ENCODE results near the gene NUP188.

GRCh38 chr9:128923493-128923883 is 24.0 kb upstream of the NUP188 start:
- no peak for TF ChIP-seq EZH2 (IDR thresholded peaks at IDR 0.05; ENCODE audit: borderline replicate concordance)
- TF ChIP-seq, protein P1, sequence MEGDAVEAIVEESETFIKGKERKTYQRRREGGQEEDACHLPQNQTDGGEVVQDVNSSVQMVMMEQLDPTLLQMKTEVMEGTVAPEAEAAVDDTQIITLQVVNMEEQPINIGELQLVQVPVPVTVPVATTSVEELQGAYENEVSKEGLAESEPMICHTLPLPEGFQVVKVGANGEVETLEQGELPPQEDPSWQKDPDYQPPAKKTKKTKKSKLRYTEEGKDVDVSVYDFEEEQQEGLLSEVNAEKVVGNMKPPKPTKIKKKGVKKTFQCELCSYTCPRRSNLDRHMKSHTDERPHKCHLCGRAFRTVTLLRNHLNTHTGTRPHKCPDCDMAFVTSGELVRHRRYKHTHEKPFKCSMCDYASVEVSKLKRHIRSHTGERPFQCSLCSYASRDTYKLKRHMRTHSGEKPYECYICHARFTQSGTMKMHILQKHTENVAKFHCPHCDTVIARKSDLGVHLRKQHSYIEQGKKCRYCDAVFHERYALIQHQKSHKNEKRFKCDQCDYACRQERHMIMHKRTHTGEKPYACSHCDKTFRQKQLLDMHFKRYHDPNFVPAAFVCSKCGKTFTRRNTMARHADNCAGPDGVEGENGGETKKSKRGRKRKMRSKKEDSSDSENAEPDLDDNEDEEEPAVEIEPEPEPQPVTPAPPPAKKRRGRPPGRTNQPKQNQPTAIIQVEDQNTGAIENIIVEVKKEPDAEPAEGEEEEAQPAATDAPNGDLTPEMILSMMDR (IDR thresholded peaks at IDR 0.05; ENCODE audit: poor library complexity) = no peak
- no peak for TF ChIP-seq EZH2phosphoT487 (IDR thresholded peaks at IDR 0.05; ENCODE audit: low read depth, severe bottlenecking, unreplicated experiment)

All from hepatocyte (in vitro differentiated cells).